Keratinocyte (primary cell): ENCODE measurements around the gene PPP6R1. TPM values are rescaled to one million over a fixed set of nuclear protein-coding genes. Genes with fewer than 3 reads are reported as not detected.

Experiments
- DNase-seq: peaks from one replicate; pipeline ENCODE4 v3.0.0-alpha.2; 2011; ENCODE audit warnings: low read depth, missing footprints, low spot score
- FAIRE-seq: peaks from 2 replicates; lab custom pipeline; 2011; peaks lifted over from hg19 to GRCh38; lab: Jason Lieb, UNC
- H2AFZ ChIP-seq: 2 replicates; pipeline ENCODE4 v1.6.0; 2012; ENCODE audit warnings: low read length, control low read depth, inconsistent platforms; ENCODE audit not compliant: control insufficient read depth
- H3K27ac ChIP-seq: 2 replicates; pipeline ENCODE4 v1.5.1; 2011; ENCODE audit warnings: low read length; ENCODE audit not compliant: control insufficient read depth, insufficient read depth
- H3K27me3 ChIP-seq: 3 replicates; pipeline ENCODE4 v1.6.0; 2011; ENCODE audit warnings: low read length; ENCODE audit not compliant: control insufficient read depth, insufficient read depth; ENCODE audit errors: extremely low read depth
- H3K36me3 ChIP-seq, 2 experiments: 2 replicates in 1 of 2; 3 replicates in 1 of 2; pipeline ENCODE4 v1.5.1; 2011; ENCODE audit warnings: low read length in 2 of 2, mild to moderate bottlenecking in 1 of 2; ENCODE audit not compliant: control insufficient read depth in 2 of 2, insufficient read depth in 2 of 2; ENCODE audit errors: extremely low read depth in 1 of 2
- H3K4me1 ChIP-seq: 3 replicates; pipeline ENCODE4 v1.5.1; 2011; ENCODE audit warnings: low read length; ENCODE audit not compliant: control insufficient read depth, insufficient read depth; ENCODE audit errors: extremely low read depth
- H3K4me2 ChIP-seq: 3 replicates; pipeline ENCODE4 v1.6.0; 2011; ENCODE audit warnings: low read depth, low read length; ENCODE audit not compliant: control insufficient read depth, insufficient read depth; ENCODE audit errors: extremely low read depth
- H3K4me3 ChIP-seq, 3 experiments: fragments of 200-600 bp in 1 of 3; sonication (generic) in 1 of 3; 2 replicates in 2 of 3; 3 replicates in 1 of 3; pipeline ENCODE4 v1.5.1; 2011 to 2016; ENCODE audit warnings: low read length in 3 of 3, mild to moderate bottlenecking in 3 of 3, control low read depth in 2 of 3, inconsistent platforms in 1 of 3, low read depth in 1 of 3, mixed read lengths in 1 of 3, mixed run types in 1 of 3, moderate library complexity in 1 of 3; ENCODE audit not compliant: control insufficient read depth in 2 of 3, insufficient read depth in 2 of 3; ENCODE audit errors: extremely low read depth in 1 of 3
- H3K79me2 ChIP-seq: 2 replicates; pipeline ENCODE4 v1.6.0; 2012; ENCODE audit warnings: low read length; ENCODE audit not compliant: control insufficient read depth, insufficient read depth
- H3K9ac ChIP-seq: 3 replicates; pipeline ENCODE4 v1.6.0; 2011; ENCODE audit warnings: low read length; ENCODE audit not compliant: control insufficient read depth, insufficient read depth; ENCODE audit errors: extremely low read depth
- H3K9me1 ChIP-seq: 3 replicates; pipeline ENCODE4 v1.6.0; 2011; ENCODE audit warnings: low read length; ENCODE audit not compliant: control insufficient read depth, insufficient read depth; ENCODE audit errors: extremely low read depth
- H3K9me3 ChIP-seq: 2 replicates; pipeline ENCODE4 v1.5.1; 2012; ENCODE audit warnings: low read depth, low read length; ENCODE audit not compliant: control insufficient read depth
- H4K20me1 ChIP-seq: 3 replicates; pipeline ENCODE4 v1.6.0; 2011; ENCODE audit warnings: low read length; ENCODE audit not compliant: control insufficient read depth, insufficient read depth; ENCODE audit errors: extremely low read depth
- EZH2 ChIP-seq: IDR thresholded peaks from one replicate; pipeline ENCODE4 v1.6.1; 2012; ENCODE audit warnings: inconsistent platforms, mild to moderate bottlenecking, low read length, moderate library complexity
- dilution Hi-C: fragments of 300-500 bp; cut with MboI; formaldehyde crosslinking; loops from one replicate; pipeline ENCODE4 v1.7.0; 2020; ENCODE audit warnings: low sequenced_read_pairs; ENCODE audit not compliant: extremely low pct_ligation_motif_present
- polyA plus RNA-seq, 5 experiments: library from polyadenylated mRNA; depleted of rRNA in 3 of 5; stranded (reverse) in 3 of 5; stranded (forward) in 1 of 5; unstranded in 1 of 5; fragments of >200 nt; gene quantifications; 1 replicate in 1 of 5; 2 replicates in 3 of 5; 3 replicates in 1 of 5; pipeline versions ENCODE4 v1.2.1 to v1.2.3, GENCODE V29; 2011 to 2012; ENCODE audit warnings: missing spikeins in 2 of 5, low read depth in 1 of 5, low replicate concordance in 1 of 5
- TF ChIP-seq, protein P1 (sequence below), 3 experiments: IDR thresholded peaks in 1 of 3; conservative IDR thresholded peaks in 1 of 3; optimal IDR thresholded peaks in 1 of 3; 2 replicates in 2 of 3; 3 replicates in 1 of 3; pipeline versions ENCODE3 to v1.5.1; 2011; ENCODE audit warnings: low read length in 3 of 3, mild to moderate bottlenecking in 3 of 3, moderate library complexity in 2 of 3, control low read depth in 1 of 3, inconsistent platforms in 1 of 3; ENCODE audit not compliant: insufficient read depth in 2 of 3; ENCODE audit errors: extremely low read depth in 1 of 3

Gene PPP6R1
- polyA plus RNA-seq, 1 donor (not counting 4 experiments of a cell fraction or from before 2014, with no cell fraction given), result 26.7 TPM

GRCh38 chr19:55209693-55210472 lies 48.9 kb downstream of the PPP6R1 start:
- no peak overlapping the region for H3K4me3 ChIP-seq
- dilution Hi-C loops, result no loop called here
- peak overlapping the region; percentile 58 for H3K4me2 ChIP-seq
- peak; percentile 32 for FAIRE-seq
- peaks cover 9% of the 10 kb centered on the region for H3K9me1 ChIP-seq
- H3K27ac ChIP-seq, result peak overlapping the region; percentile 70
- H4K20me1 ChIP-seq, result peaks cover 3% of the 10 kb centered on the region
- H3K4me1 ChIP-seq, result peaks cover 24% of the 10 kb centered on the region
- TF ChIP-seq EZH2, result no peak
- TF ChIP-seq, protein P1, sequence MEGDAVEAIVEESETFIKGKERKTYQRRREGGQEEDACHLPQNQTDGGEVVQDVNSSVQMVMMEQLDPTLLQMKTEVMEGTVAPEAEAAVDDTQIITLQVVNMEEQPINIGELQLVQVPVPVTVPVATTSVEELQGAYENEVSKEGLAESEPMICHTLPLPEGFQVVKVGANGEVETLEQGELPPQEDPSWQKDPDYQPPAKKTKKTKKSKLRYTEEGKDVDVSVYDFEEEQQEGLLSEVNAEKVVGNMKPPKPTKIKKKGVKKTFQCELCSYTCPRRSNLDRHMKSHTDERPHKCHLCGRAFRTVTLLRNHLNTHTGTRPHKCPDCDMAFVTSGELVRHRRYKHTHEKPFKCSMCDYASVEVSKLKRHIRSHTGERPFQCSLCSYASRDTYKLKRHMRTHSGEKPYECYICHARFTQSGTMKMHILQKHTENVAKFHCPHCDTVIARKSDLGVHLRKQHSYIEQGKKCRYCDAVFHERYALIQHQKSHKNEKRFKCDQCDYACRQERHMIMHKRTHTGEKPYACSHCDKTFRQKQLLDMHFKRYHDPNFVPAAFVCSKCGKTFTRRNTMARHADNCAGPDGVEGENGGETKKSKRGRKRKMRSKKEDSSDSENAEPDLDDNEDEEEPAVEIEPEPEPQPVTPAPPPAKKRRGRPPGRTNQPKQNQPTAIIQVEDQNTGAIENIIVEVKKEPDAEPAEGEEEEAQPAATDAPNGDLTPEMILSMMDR (optimal IDR thresholded peaks at IDR 0.05 in 1 of 3, IDR thresholded peaks at IDR 0.05 in 1 of 3, conservative IDR thresholded peaks at IDR 0.05 in 1 of 3; ENCODE audit: extremely low read depth in 1 of 3, insufficient read depth in 2 of 3, low read length in 3 of 3), result no peak
- H3K9ac ChIP-seq, result peak overlapping the region; percentile 47
- H3K36me3 ChIP-seq, result no peaks in the 10 kb centered on the region
- no peak overlapping the region for H2AFZ ChIP-seq
- no peaks in the 10 kb centered on the region for H3K9me3 ChIP-seq
- DNase-seq, result peak; percentile 60
- H3K79me2 ChIP-seq, result no peaks in the 10 kb centered on the region
- no peaks in the 10 kb centered on the region for H3K27me3 ChIP-seq

- H3K4me2 ChIP-seq, result peak within 1 kb of the TSS; percentile 58
- no peak for DNase-seq
- dilution Hi-C loops, result no loop called here
- H3K79me2 ChIP-seq, result no peaks in the 10 kb centered on the region
- no peaks in the 10 kb centered on the region for H3K36me3 ChIP-seq
- H3K27ac ChIP-seq, result peak within 1 kb of the TSS; percentile 70
- peak within 1 kb of the TSS; percentile 47 for H3K9ac ChIP-seq
- H3K9me3 ChIP-seq, result no peaks in the 10 kb centered on the region
- peaks cover 24% of the 10 kb centered on the region for H3K4me1 ChIP-seq
- TF ChIP-seq, protein P1 (optimal IDR thresholded peaks at IDR 0.05 in 1 of 3, IDR thresholded peaks at IDR 0.05 in 1 of 3, conservative IDR thresholded peaks at IDR 0.05 in 1 of 3; ENCODE audit: extremely low read depth in 1 of 3, insufficient read depth in 2 of 3, low read length in 3 of 3), result no peak
- TF ChIP-seq EZH2, result no peak
- H3K4me3 ChIP-seq, result no peak within 1 kb of the TSS
- H3K27me3 ChIP-seq, result no peaks in the 10 kb centered on the region
- H4K20me1 ChIP-seq, result peaks cover 3% of the 10 kb centered on the region
- FAIRE-seq, result no peak
- peaks cover 9% of the 10 kb centered on the region for H3K9me1 ChIP-seq
- no peak within 1 kb of the TSS for H2AFZ ChIP-seq
Measured at GRCh38 chr19:55208880-55209692, 49.7 kb downstream of the PPP6R1 start, which contains the start of gene PTPRH. Gene PTPRH, minus strand, starts transcription at chr19:55209501. Its CDS starts 68 bp downstream, at chr19:55209433.
